Stimulated activated naive CD4-positive, alpha-beta T cell (primary cell): Measurements from ENCODE around the gene TSPAN4.

Experiments used
- DNase-seq, 6 experiments: peaks; one replicate each; lab custom pipeline; 2025; lab: John Stamatoyannopoulos, UW

Gene TSPAN4

DNA sequence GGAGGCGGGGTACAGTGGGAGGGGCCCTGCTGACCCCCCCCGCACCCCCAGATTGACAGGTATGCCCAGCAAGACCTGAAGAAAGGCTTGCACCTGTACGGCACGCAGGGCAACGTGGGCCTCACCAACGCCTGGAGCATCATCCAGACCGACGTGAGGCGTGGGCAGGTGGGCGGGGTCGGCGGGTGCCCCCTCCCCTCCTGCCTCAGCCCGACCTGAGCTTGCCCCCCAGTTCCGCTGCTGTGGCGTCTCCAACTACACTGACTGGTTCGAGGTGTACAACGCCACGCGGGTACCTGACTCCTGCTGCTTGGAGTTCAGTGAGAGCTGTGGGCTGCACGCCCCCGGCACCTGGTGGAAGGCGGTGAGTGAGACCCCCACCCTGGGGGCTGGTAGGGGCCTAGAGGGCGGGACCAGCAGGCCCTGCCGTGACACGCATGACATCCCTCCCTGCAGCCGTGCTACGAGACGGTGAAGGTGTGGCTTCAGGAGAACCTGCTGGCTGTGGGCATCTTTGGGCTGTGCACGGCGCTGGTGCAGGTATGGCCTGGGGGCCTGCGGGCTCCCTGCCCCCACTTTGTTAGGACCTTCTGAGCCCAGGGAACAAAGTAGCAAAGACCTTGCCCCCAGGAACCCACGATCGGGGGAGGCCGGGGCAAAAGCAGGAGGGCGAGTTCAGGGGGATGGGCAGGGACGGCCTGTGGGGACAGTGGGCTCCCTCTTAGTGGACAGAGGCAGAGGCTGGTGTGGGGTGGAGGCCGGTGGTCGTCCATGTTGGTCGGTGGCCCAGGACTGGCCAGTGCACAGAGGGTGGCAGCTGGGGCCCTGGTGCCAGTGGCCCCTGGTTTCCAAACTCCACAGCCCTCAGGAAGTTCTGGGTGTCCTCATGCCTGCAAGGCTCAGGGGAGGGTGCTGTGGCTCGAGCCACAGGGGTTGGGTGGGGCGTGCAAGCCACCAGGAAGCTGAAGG lies 23.1 kb downstream of the TSPAN4 start:
- DNase-seq, result no peak

DNA sequence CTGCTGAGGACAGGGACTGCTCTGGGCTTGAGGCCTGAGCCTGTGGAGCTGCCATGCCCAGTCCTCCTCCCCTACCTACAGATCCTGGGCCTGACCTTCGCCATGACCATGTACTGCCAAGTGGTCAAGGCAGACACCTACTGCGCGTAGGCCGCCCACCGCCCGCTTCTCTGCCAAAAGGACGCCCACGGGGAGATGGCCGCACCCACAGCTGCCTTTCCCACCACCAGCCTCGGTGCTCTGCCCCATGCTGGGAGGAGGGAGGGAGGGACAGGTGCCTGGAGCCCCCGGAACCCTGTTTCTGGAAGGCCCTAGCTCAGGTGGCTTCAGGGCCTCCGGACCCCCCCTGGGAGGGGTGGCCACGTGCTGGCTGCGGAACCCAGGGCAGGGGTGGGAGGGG lies 23.8 kb downstream of the TSPAN4 start:
- no peak for DNase-seq

DNA sequence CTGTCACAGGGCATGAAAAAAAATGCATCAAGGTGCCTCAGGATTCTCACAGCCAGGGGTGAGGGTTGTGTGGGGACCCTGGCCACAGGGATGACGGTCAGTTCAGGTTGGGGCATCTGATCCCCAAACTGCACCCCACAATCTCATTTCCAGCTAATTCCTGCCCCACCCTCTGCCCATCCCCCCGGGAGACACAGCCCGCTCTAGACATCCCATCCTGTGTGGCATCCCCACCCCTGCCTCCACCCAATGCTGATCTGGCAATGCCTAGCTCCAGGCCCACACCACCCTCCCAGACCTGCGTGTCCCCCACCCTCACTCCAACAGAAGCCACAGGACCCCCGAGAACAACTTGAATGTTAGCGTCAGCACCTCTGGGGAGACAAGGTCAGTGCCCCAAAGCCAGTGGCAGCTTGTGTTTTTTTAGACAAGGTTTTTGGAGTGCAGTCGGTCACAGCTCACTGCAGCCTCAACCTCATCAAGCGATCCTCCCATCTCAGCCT lies 25.3 kb downstream of the TSPAN4 start:
- no peak for DNase-seq

DNA sequence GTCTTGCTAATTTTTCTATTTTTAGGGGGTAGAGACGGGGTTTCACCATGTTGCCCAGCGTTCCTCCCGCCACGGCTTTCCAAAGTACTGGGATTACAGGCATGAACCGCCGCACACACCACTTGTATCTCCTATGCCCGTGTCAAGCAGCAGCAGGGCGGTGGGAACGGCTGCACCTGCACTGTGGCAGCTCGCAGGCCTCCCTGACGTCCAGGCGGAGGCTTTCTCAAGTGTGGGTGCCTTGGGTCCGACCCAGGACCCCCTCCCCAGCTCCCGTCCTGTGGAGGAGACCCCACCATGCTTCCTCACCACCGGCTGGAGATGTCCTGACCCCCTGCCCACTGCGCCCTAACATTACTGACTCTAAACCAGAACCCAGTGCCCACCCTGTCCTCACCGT lies 25.7 kb downstream of the TSPAN4 start:
- DNase-seq, result no peak

DNA sequence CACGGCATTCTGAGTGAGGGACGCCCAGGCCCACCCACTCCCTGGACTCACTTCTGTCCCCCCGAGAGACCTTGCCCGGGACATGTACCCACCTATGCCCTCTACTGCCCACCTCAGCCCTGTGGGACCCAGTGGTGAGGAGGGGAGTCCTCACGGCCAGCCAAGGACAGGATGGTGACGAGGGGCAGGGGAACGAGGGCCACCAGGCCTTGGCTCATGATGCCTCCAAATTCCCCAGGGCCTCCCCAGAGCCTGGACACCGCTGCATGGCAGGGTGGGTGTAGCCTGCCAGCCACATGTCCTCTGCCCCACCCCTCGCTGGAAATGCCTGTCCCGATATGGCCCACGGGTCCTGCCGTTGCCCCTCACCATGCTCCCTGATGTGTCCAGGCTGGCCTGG lies 26.1 kb downstream of the TSPAN4 start:
- DNase-seq, result no peak

DNA sequence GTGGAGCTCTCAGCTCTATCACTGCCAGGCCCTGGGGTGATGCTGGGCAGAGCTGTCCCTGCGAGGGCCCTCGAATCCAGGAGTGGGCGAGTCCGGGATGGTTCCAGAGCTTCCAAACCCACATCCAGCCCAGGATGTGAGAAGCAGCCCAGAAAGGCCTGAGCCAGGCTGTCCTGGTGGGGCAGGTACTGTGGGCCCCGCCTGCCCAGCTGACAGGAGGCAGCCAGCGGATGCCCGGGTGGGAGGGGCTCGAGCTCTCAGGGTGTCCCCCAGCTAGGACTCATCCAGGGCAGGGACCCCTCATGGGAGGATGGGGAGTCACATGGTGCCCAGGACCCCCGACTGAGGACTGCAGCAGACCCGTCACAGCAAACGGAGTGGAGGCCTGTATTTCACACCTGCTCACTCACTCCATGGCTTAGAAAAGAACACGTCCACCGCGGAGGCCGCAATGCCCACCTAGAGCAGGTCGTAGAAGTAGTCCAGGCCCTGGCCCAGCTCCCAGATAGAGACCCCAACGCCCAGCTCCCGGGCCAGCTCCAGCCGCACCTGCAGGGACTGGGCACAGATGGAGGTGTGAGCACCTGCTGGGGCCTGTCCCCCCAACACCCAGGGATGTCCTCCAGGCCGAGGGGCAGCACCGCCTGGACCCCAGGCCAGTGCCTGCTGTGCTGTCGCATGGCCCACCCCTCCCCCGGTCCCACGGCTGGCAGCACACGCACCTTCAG lies 26.9 kb downstream of the TSPAN4 start:
- no peak for DNase-seq

DNA sequence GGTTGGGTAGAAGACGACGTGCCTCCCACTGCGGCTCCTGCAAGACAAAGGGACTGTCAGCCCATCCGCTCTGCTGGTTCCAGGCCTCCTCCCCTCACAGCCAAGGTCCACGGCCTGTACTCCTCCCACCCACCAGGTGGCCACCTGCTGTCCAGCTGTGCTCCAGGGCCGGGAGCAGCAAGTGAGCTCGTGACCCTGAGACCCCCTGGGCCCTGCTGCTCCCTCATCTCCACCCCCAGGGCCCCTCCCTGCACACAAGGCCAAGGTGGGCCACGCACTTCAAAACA lies 27.4 kb downstream of the TSPAN4 start:
- DNase-seq, result no peak

DNA sequence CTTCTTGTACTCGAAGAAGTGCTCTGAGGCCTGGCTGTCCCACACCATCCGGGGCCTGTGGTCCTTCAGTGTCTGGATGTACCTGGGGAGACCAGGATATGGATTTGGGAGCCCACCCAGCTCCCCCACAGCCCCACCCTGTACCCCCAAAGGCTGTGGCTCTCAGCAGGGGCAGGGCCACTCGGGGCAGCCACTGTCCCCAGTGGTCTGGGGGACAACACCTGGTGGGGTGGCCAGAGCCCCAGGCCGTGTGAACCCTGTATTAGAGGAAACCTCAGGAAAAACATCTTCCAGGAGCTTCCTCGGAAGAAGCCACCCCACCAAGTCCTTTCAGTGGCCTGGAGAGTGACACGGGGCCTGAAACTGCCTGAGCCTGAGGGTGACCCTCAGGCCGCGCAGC lies 27.8 kb downstream of the TSPAN4 start:
- no peak for DNase-seq

DNA sequence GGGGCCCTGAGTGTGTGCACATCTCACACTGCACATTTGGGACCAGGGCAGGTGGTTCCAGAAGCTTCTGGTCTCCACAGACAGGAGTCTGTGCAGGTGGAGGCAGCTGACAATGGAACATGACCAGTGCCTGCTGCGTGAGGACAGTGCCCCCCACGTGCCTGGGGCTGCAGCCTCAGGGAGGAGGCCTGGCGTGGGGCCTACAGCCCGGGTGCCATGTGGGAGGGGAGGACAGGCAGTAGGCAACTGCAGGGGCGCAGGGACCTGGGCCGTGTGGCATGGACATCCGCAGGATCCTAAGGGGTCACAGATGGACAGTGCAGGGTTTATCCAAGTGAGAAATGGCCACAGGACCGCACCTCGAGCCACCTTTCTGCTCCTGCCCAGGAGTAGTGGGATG lies 28.8 kb downstream of the TSPAN4 start:
- DNase-seq, result no peak

DNA sequence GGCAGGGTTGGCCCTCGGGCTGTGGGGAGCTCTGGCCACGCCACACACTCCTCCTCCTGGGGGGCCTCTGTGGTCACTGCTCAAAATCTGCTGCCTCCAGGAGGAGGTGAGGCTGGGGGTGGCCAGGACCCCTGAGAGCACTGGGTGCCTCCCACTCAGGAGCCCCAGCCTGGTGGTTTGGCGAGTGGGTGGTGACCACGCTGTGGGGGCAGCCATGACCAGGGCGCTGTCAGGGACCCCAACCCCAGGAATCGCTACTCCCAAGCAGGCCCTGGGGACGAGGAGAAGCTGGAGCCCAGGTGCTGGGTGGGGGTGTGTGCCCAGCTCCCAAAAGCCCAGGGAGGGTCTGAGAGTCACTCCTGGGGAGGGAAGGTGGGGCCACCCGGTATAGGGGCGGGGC lies 30.1 kb downstream of the TSPAN4 start:
- DNase-seq, result no peak

DNA sequence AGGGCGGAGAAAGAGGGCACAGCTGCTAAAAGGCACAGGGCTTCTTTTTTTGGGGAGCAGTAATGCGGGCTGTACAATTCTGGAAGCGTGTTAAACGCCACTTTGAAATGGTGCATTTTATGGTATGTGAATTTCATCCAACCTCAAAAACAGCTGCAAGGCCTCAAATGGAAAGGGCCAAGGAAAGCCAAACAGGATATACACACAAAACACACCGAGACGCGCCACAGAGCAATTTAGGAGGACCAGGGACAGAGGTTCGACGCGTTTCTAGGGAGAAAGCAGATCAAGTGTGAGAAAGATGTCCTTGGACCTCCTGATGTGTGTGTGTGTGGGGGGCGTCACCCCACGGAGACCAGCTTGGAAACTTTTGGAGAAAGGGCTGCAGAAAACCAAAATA lies 31.1 kb downstream of the TSPAN4 start:
- no peak for DNase-seq

DNA sequence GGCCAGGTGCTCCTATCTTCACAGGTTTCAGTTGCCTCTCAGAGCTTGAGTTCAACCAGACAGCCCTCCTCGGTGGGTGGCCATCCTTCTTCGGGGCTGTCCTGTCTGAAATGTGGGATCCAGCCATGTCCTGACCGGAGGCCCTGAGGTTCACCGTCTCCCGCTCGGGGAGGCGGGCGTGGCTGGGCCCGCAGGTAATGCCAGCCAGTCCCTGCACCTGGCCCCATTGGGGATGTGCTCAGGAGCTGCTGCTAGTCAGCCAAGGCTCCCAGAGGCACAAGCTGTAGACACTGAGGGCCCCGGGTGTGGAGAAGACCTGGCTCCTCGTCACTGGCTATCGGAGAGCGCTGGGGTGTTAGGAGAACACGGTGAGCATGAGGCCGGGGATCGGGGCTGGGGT lies 32.6 kb downstream of the TSPAN4 start:
- DNase-seq, result no peak

DNA sequence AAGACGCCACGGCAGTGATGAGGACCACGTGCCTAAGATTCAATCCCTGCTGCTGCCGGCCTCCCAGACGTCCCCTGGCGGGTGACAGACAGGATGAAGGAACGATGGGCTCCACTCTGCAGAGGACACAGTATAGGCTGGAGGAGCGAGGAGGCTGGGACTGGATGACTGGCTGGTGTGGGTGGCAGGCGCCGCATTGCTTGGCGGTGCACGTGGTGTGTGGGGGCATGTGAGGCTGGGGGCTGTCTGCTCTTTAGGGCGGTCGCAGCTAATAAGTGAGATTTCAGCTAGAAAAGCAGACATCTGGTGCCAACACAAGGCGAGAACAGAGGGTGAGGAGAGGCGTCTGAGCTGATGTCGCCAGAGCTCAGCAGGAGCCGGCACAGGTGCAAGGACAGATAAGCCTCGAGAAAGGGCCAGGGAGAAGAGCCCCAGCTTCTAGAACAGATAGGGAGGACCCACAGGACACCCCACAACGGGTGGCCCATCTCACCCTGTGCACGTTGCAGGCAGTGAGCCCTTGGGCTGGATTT lies 33.2 kb downstream of the TSPAN4 start:
- DNase-seq, result no peak

DNA sequence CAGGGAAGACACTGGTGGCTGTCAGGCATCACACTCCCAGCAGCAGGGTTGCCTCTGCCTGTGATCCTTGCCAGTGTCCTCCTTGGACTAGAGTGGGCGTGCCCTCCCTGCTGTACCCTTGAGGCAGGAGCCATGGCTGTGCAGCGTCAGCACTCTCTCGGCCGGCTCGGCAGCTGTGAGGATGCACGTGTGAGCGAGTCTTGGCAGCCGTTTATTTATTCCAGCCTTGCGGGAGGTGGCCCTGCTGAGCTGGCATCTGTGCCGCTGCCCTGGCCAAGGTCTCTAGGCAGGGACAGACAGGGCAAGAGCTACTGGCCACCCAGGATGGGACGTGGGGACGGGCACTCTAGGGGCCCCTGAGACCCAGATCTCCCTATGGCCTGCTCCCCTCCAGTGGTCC lies 33.9 kb downstream of the TSPAN4 start:
- DNase-seq, result no peak

DNA sequence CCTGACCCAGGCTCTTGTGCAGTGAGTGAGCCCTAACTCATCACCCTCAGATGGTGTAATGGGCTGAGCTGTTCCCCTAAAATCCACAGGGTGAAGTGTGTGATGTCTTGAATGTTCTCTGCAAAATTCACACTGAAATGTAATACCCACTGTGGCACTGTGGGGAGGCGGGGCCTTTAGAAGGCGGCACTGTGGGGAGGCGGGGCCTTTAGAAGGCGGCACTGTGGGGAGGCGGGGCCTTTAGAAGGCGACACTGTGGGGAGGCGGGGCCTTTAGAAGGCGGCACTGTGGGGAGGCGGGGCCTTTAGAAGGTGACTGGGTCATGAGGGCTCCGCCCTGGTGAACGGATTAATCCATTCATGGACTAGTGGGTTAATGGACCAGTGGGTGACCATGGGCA lies 34.9 kb downstream of the TSPAN4 start:
- DNase-seq, result peak in 2 of 6 experiments; percentile 16 to 24

DNA sequence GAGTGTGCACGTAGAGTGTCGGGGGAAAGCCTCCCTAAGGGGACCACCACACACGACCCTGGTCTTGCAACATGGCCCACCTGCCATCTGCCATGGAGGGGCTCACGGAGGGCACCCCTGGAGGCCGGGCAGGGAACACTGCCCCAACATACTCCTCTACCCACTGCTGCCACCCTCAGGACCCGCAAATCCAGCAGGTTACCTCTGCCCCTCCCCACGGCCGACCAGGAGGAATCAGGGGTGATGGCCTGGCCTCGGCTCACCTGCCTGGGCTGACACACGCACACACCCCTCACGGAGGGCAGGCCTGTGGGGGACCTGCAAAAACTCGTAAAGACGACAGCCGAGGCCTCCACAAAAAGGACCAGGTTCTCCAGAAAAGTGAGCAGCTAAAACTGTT lies 37.8 kb downstream of the TSPAN4 start:
- no peak for DNase-seq

DNA sequence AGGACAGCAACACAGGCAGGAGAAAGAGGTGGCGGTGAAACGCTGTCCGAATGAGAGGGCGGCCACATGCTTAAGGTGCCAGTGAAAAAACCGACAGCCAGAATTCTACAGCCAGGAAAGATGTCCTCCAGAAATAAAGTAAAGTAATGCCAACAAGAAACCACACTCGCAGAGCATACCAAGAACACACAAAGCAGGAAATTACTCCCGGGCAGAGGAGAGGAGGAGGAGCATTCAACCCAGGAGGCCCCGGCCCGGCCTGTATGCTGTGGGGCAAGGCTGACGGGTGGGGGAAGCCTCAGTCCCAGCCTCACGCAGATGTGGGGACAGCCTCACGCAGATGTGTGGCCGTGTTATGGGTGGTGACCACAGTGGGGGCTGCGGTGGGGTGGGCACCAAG lies 39.9 kb downstream of the TSPAN4 start:
- DNase-seq, result no peak

DNA sequence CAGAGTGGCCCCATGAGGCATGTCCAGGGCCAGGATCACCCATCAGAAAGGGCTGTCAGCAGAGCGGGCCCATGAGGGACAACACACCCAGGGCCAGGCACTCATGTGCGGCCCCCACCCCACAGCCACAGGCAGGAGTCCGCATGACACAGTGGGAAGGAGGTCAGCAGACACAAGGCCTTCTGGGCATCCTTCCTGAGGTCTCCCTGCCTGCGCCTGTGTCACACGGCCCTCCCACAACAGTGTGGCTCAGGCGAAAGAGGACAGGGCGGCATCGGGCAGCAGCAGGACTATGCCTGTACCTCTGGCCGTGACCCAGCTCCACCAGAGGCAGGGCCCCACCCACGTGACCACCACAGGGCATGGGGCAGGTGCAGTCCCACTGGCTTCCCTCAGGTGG lies 40.9 kb downstream of the TSPAN4 start:
- DNase-seq, result no peak

DNA sequence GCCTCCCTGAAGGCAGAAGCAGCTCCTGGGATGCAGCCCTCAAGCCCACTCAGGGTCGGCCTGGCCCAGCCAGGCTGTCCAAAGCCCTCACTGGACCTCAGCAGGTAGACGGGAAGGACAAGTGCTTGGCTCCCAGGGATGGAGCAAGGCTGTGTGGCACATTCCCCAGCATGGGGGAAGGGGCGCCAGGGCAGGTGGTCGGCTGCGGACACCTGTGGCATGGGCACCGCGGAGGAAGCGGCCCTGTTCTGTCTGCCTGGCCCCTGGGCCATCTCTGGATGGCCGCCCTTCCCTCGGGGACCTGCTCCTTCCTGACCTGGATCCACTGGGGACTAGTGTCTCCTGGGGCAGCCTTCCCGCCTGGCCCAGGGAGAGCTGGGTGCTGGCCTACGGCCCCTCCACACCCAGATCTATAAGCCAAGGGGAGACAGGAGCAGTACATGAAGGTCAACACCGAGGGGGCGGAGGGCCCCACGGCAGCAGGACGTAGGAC lies 42.0 kb downstream of the TSPAN4 start:
- DNase-seq, result no peak

DNA sequence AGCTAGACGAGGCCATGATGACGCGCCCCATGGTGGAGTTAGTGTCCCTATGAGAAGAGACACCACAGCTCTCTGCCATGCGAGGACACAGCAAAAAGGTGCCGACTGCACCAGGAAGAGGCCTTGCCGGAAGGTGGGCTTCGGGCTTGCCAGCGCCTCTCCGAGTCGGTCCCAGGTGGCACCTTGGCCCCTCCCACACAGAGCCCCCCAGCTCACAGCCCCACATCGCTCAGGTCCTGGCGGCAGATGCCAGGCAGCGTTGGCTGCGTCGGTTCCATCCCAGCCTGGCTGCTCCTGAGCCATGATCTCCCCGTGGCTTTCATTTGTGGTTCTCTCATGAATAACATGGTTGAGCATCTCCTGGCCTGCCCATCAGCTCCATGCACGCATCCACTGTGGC lies 43.9 kb downstream of the TSPAN4 start:
- DNase-seq, result no peak

DNA sequence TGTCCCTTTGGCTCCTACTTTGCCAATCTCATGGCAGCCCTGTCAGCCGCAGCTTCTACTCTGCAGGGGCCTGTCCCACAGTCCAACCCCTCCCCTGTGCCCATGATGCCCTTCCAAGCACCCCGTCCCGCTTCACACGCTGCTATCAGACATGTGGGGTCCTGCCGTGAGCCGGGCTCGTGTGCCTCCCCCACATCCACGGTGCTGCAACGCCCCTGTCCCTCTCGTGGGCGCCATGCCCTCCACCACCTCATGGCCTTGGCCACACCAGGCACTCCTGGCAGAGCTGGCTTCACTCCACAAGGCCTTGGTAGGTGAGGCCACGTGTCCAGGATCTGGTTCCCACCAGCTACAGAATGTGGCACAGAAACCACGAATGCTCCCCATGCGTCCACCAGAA lies 44.9 kb downstream of the TSPAN4 start:
- no peak for DNase-seq

DNA sequence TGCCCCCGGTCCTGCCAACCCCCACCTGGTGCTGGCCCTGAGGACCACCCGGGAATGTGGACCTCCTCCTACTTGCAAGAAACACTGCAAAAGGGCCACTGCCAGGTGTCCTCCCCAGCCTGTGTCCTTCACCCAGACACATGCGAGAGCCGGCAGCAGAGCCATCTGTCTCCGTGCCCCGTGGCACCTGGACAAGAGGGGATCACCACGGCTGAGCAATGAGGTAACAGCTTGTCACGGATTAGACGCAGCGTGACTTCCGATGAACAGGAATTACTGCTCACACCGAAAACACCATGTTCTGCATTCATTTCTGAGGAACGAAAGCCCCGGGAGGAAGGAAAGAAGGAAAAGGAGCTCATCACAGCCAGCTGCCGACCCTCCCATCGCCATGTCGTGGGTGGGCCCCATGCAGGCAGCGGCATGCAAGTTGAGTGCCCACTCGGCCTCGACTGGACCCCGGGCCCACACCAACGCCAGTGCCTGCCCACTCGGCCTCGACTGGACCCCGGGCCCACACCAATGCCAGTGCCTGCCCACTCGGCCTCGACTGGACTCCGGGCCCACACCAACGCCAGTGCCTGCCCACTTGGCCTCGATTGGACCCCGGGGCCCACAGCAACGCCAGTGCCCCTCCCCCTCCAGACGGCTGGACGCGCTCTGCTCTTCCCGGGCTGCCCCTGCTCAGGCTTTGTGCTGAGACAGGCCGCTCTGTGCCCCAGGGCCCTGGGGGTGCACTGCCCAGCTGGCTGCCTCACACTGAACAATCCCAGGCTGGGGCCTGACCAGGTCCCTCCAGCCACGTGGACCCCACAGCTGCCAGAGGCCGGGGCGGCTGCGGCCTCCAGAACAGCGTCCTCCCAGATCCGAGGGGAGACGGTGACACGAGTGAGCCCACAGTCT lies 45.9 kb downstream of the TSPAN4 start:
- DNase-seq, result no peak
